Activated T-cell treated with anti-CD3 and anti-CD28 coated beads for 24 hours (primary cell): ENCODE measurements around the gene DGKQ.
"Not testable (repeated sequence)": the region's sequence is repeated elsewhere in the genome, so short reads cannot be mapped to it uniquely, and the experiment has no call there.

Experiments
- DNase-seq: peaks from one replicate; pipeline ENCODE4 v3.0.0-alpha.2; 2020; ENCODE audit warnings: low read depth

Gene DGKQ

GRCh38 chr4:993111-994029, 20.0 kb upstream of the DGKQ start, which contains the start of gene SLC26A1:
SLC26A1 (minus strand) TSS chr4:993404; CDS start chr4:991703, 1,701 bp downstream.
- no peak for DNase-seq

- DNase-seq = no peak
These were observed 19.1 kb upstream of the DGKQ start for GRCh38 chr4:992297-993110.

GRCh38 chr4:991451-992296, 18.3 kb upstream of the DGKQ start:
- no peak for DNase-seq

- no peak for DNase-seq
These were observed 17.5 kb upstream of the DGKQ start for GRCh38 chr4:990746-991367.

GRCh38 chr4:989722-990471, 16.5 kb upstream of the DGKQ start:
- no peak for DNase-seq

DNA sequence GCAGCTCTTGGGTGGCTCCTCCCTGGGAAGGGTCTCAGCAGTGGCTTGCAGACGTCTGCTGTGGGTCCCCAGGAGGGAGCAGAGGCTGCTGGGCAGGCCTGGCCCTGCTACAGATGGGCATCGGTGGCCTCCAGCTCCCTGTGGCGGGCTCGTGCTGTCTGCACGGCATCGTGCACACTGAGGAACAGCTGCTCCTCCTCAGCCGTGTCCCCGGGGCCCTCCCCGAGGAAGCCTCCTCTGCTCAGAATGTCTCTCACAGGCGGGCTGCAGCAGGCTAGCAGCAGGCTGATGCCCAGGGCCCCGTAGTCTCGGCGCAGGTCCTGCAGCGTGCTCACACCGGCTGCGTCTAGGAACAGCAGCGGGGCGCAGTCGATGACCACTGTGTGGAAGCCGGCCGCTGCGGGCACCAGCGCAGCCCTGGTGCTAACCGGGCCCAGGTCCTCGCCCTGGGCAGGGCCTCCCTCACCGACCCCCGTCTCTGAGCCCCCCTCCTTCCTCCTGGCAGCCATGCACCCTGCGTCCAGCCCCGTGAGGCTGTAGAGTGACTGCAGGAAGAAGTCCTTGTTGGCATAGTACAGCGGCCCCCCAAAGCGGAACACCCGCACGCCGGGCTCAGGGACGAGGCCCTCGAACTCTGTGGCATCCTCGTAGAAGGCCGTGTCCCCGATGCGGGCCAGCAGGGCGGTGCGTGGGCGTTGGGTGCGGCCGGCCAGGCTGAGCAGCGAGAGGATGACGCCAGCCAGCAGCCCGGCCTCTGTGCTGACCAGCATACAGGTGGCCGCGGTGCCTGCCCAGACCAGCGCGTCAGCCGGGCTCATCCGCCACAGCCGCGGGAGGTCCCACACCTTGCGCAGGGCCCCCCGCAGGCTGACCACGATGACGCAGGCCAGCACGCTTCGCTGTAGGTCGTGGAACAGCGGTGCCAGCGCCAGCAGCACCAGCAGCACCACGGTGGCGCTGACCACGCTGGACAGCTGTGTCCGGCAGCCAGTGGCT, 15.7 kb upstream of the DGKQ start:
- no peak for DNase-seq

- no peak for DNase-seq
These were observed 14.5 kb upstream of the DGKQ start for GRCh38 chr4:987624-988513.

DNA sequence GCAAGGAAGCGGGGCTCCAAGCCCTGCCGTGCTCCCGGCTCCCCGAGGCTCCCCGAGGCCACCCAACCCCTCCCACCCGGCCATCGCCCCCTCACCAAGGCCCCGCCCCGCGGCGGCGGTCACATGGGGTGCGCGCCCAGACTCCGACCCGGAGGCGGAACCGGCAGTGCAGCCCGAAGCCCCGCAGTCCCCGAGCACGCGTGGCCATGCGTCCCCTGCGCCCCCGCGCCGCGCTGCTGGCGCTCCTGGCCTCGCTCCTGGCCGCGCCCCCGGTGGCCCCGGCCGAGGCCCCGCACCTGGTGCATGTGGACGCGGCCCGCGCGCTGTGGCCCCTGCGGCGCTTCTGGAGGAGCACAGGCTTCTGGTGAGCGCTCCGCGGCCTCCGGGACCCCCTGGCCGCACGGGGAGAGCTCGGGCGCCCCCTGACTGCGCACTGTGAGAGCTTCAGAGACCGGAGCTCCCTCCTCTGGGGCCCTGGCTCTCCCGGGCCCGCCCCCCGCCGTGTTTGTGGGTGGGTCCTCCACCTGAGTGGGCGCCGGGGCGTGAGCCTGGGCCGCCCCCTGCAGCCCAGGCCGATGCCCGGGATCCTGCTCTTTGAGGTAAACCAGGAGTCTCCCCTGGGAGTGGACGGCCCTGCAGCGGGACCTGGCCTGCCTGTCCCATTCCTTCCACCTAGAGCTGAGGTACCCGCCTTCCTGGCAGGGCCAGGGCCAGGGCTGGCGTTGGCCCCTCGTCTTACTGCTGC, 13.7 kb upstream of the DGKQ start, which contains the start of gene IDUA:
IDUA (plus strand) TSS at position 166 of the 745 bp plus-strand sequence; CDS start at position 207, 41 bp downstream.
- DNase-seq = peak; percentile 80

GRCh38 chr4:986428-986878, 13.1 kb upstream of the DGKQ start:
- no peak for DNase-seq

- DNase-seq = peak; percentile 68
These were observed 11.9 kb upstream of the DGKQ start for GRCh38 chr4:985123-985830.

- no peak for DNase-seq
These were observed 11.1 kb upstream of the DGKQ start for GRCh38 chr4:984336-985054.

DNA sequence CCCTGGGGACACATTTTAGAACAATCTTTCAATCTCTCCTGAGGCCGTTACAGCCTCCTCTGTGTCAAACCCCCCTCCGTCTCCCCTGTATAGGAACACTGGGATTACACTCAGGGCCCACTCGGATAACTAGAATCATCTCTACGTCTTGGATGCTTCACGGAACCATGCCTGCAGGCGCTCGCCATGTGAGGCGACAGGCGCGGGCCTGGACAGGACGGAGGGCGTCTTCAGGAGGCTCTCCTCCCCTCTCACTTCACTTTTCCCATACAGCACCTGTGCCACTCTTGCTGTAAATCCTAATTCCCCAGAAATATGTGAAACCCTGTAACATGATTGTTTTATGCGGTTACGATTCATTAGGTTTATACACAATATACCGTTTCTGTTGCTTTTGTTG, 9.4 kb upstream of the DGKQ start:
- no peak for DNase-seq

- no peak for DNase-seq
These were observed 8.9 kb upstream of the DGKQ start for GRCh38 chr4:982291-982690.

GRCh38 chr4:978957-979701, 5.8 kb upstream of the DGKQ start:
- no peak for DNase-seq

GRCh38 chr4:976016-976415, 2.6 kb upstream of the DGKQ start:
- not testable (repeated sequence) for DNase-seq
